IPS-18c (cell line): ENCODE measurements around the gene TPRG1L.

Source experiments
- H3K4me3 ChIP-seq: 2 replicates; pipeline ENCODE4 v1.7.0; 2013; ENCODE audit warnings: low read depth, mild to moderate bottlenecking, low read length, moderate library complexity; ENCODE audit not compliant: insufficient read depth
- H3K9me3 ChIP-seq: one replicate; pipeline ENCODE4 v1.6.1; 2013; ENCODE audit warnings: mild to moderate bottlenecking, low read length, moderate library complexity; ENCODE audit not compliant: control insufficient read depth, insufficient read depth

TPRG1L gene

DNA sequence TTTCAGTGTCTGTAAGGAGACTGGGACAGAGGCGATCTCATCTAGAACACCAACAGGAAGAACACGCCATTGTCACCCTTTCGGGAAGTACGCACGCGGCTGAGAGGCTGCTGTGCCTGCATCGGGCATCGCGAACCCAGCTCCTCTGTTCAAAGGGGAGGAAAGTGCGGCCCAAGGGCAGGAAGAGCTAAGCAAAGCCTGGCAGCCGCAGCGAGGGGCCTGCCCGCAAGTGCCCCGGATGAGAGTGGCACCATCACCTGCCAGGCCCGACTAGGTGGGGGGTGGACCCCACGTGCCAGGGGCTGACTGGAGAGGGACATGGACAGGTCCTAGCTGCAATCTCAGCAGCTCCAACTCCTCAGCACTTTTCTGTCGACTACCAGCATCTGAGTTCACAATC, 7.5 kb downstream of the TPRG1L start:
- no peaks in the 10 kb centered on the region for H3K9me3 ChIP-seq
- H3K4me3 ChIP-seq = no peak overlapping the region

DNA sequence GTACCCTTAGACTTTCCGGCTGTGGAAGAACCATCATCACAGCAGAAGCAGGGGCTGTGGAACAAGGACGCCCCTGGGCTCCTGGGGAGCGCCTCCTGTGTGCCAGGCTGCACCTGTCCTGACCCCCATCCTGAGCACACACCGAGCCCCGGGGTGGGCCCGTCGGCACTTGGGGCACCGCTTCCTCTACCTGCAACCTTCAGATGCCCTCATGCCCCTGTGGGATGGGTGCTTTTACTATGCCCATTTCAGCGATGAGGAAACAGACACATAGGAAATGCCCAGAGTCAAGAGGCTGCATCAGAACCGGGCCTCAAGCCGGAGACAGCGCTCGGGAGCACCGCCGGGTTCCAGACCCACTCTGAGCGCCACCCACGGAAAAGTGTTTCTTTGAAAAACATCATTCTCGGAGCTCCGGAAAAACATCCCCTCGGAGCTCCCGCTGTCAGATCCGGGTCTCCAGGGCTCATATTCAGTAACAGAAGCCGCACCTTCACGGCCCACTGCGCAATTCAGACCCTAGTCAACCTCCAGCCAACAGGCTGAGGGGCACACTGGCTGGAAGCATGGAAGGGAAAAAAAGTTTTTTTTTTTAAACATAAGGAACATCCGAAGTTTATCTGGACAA, 8.0 kb downstream of the TPRG1L start:
- Histone ChIP-seq H3K4me3 (no peak overlapping the region), H3K9me3 (no peaks in the 10 kb centered on the region)

- Histone ChIP-seq H3K9me3 (no peaks in the 10 kb centered on the region), H3K4me3 (no peak overlapping the region)
These were observed 8.7 kb downstream of the TPRG1L start for GRCh38 chr1:3633344-3634058.

- no peaks in the 10 kb centered on the region for H3K9me3 ChIP-seq
These were observed 9.4 kb downstream of the TPRG1L start for GRCh38 chr1:3634059-3634800.

DNA sequence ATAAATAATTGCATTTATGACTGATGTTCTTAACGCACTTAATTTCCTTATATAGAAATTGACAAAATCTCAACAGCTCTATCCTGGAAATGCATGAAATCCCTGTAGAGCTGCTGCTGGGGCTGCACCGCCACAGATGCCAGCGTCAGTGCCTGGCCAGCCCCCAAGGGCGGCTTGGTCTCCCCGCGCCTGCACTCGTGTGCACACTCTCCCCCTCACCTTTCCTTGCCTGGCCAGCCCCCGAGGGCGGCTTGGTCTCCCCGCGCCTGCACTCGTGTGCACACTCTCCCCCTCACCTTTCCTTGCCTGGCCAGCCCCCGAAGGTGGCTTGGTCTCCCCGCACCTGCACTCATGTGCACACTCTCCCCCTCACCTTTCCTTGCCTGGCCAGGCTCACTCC, 11.3 kb downstream of the TPRG1L start:
- no peaks in the 10 kb centered on the region for H3K9me3 ChIP-seq
- H3K4me3 ChIP-seq = no peak overlapping the region

More at GRCh38 chr1:3634059-3634800, 9.4 kb downstream of the TPRG1L start:
- no peak overlapping the region for H3K4me3 ChIP-seq

DNA sequence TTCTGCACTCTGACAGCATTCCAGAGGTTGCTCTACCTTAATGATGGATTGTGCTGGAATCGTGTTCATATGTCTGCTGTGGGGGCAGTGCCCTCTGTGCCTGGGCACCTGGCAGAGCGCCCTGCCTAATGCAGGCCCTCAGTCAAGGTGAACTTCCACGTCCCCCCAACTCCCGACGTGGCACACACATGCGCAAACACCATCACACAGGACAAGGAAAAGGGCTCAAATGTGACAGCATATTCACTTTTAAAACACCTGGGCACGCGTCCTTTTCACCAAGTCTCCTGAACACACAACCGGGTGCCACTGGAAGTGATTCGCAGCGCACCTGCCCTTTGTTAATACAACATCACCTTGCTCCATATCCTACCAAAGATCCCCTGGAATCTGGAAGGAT, 11.7 kb downstream of the TPRG1L start:
- Histone ChIP-seq H3K4me3 (no peak overlapping the region), H3K9me3 (no peaks in the 10 kb centered on the region)

- no peaks in the 10 kb centered on the region for H3K9me3 ChIP-seq
- no peak overlapping the region for H3K4me3 ChIP-seq
These were observed 13.2 kb downstream of the TPRG1L start for GRCh38 chr1:3638027-3638426.

DNA sequence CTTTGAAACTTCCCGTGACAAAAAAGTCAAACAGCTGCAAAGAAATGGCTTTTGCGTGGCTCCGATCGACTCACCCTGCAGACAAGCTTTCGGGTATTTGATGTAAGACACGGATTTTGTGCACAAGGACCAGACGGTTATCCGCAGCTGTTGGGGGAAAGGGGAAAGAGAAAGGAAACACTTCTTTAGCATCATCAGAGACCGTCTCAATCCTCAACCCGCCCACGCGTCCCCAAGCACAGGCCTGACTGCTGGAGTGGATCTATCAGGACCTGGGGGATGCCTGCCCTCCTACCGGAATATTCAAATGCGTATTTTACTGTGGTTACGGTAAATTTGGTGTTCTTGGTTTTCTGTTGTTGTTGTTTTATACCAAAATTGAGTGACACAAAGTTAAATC, 13.9 kb downstream of the TPRG1L start:
- no peaks in the 10 kb centered on the region for H3K9me3 ChIP-seq
- no peak overlapping the region for H3K4me3 ChIP-seq

GRCh38 chr1:3639397-3639911, 14.6 kb downstream of the TPRG1L start:
- Histone ChIP-seq H3K9me3 (no peaks in the 10 kb centered on the region), H3K4me3 (no peak overlapping the region)

- no peak overlapping the region for H3K4me3 ChIP-seq
- H3K9me3 ChIP-seq = no peaks in the 10 kb centered on the region
These were observed 15.5 kb downstream of the TPRG1L start for GRCh38 chr1:3640121-3640837.

GRCh38 chr1:3641046-3641760, 16.4 kb downstream of the TPRG1L start:
- Histone ChIP-seq H3K9me3 (no peaks in the 10 kb centered on the region), H3K4me3 (no peak overlapping the region)

- Histone ChIP-seq H3K4me3 (no peak overlapping the region), H3K9me3 (no peaks in the 10 kb centered on the region)
These were observed 17.0 kb downstream of the TPRG1L start for GRCh38 chr1:3641816-3642215.

- no peaks in the 10 kb centered on the region for H3K9me3 ChIP-seq
- H3K4me3 ChIP-seq = no peak overlapping the region
These were observed 18.3 kb downstream of the TPRG1L start for GRCh38 chr1:3642919-3643675.

DNA sequence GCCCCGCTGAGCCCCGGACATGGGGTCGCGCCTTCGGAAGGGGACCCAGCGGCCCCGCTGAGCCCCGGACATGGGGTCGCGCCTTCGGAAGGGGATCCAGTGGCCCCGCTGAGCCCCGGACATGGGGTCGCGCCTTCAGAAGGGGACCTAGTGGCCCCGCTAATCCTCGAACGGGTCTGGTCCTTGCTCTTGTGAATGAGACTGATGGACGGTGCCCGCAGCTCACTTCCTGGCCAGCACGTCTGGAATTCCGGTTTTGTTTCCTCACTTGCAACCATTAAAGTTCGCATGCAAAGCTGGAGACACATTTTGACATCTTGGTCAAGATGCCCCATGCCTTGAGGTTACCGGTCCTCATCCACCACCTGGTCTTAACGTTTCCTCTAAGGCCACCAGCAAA, 19.5 kb downstream of the TPRG1L start:
- Histone ChIP-seq H3K9me3 (no peaks in the 10 kb centered on the region), H3K4me3 (no peak overlapping the region)

- Histone ChIP-seq H3K4me3 (no peak overlapping the region), H3K9me3 (no peaks in the 10 kb centered on the region)
These were observed 20.4 kb downstream of the TPRG1L start for GRCh38 chr1:3645247-3645646.

DNA sequence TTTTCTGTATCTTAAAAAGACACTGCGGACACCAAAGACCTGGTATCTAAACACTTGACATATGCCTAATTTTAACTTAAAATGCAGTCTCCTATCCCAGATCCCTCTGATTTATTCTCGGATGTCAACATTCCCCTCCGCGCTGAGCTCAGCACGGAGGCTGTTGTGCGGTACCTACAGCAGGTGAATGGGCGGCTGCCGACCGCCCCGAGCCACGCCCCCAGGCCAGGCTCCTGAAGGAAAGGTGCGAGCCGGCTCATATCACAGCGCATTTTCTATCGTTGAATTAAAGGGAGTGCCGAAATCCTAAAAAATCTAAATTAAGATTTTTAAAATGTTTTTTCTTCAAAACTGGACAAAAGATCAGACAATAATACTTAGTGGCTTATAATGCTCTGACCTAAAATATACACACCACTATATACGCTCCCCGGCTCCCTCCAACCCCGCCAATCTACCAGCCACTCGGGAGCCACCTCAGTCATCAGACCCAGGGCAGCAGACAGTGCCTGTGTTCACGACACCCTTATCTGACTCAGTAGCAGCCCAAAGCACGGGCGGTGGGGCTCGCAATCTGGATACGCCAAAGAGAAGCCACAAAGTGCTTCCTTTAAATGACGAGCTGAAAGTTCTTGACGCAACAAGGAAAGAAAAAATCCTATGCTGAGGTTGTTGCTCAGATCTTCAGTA, 21.0 kb downstream of the TPRG1L start:
- H3K9me3 ChIP-seq = no peaks in the 10 kb centered on the region
- no peak overlapping the region for H3K4me3 ChIP-seq
